H1 (cell line): ENCODE data around the gene ADCY9. TPM values are rescaled to one million over a fixed set of nuclear protein-coding genes. Genes with fewer than 3 reads are reported as not detected.

Source experiments
- CBX5 ChIP-seq: fragments of 300-800, 300-1000 bp; sonication (generic); IDR thresholded peaks from 2 replicates; pipeline ENCODE4 v1.7.1; 2016; ENCODE audit warnings: antibody characterized with exemption, low read length, low read depth
- FOSL1 ChIP-seq: IDR thresholded peaks from 2 replicates; pipeline ENCODE4 v1.6.1; 2011; ENCODE audit warnings: mild to moderate bottlenecking, low read depth, low read length, moderate library complexity; ENCODE audit not compliant: insufficient read depth
- KDM4A ChIP-seq: IDR thresholded peaks from one replicate; pipeline ENCODE4 v1.7.1; 2012; ENCODE audit warnings: low read depth, mild to moderate bottlenecking, moderate library complexity, low read length, inconsistent platforms; ENCODE audit not compliant: severe bottlenecking
- polyA plus RNA-seq, 7 experiments: library from polyadenylated mRNA; depleted of rRNA in 3 of 7; stranded (reverse) in 5 of 7; unstranded in 2 of 7; fragments of >200 nt in 5 of 7; fragments of 200-250 nt in 2 of 7; gene quantifications; 1 replicate in 5 of 7; 2 replicates in 1 of 7; 4 replicates in 1 of 7; pipeline versions ENCODE4 v1.2.1 to v1.2.3, GENCODE V29; 2011 to 2013; ENCODE audit warnings: missing spikeins in 2 of 7, mixed read lengths in 2 of 7
- total RNA-seq: library from RNA; stranded (reverse); fragmentation: NEBNext Ultra II Directional; extraction: Animal tissue kit (Norgen Biotek cat#: 25700); gene quantifications from 2 replicates; pipeline ENCODE4 v1.2.1, GENCODE V29; 2021
- TF ChIP-seq, protein P1 (sequence below): IDR thresholded peaks from 2 replicates; pipeline ENCODE4 v1.6.1; 2012; ENCODE audit warnings: low read length, inconsistent platforms

Gene ADCY9
- total and polyA plus RNA-seq, 2 of the 8 experiments (the other 6 are each of a cell fraction or from before 2014, with no cell fraction given) = 5.4 to 13.1 TPM

DNA sequence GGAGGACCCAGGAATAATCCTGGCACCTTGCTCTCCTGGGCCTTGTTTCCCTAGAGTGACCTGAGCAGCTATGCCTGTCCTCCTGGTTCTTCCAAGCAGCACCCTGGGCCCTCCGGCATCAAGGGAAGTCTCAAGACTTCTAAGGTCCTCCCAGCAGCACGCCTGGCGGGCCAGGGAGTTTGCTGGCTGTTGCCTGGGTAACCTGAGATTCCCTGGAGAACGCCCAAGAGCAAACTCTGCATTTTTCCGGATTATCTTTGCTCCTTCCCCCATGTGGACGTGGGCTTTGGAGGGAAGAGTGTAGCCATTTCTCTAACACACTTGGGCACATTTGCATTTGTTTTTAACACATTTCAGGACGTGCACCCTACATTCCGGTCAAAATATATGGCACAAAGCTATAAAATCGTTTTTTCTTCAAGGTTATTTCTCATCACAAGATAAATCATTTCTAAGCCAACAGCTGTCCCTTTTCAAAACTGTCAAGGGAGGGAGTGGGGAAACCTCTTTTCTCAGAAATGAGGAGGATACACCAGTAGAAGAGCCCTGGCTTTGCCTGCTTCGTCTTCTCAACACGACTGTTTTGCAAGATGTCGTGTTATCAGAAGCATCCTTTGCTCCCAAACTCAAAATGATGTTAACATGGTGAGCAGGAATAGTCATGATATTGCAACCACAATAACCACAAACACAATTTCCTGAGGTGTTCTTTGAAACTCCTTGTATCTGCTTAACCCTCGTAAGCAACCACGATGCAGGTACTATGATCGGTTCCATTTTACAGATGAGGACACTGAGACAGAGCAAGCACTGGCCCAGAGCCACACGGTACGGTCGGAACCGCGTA, 116.5 kb downstream of the ADCY9 start (continued):
- TF ChIP-seq FOSL1 (no peak), KDM4A (no peak), CBX5 (no peak)
- TF ChIP-seq, protein P1, sequence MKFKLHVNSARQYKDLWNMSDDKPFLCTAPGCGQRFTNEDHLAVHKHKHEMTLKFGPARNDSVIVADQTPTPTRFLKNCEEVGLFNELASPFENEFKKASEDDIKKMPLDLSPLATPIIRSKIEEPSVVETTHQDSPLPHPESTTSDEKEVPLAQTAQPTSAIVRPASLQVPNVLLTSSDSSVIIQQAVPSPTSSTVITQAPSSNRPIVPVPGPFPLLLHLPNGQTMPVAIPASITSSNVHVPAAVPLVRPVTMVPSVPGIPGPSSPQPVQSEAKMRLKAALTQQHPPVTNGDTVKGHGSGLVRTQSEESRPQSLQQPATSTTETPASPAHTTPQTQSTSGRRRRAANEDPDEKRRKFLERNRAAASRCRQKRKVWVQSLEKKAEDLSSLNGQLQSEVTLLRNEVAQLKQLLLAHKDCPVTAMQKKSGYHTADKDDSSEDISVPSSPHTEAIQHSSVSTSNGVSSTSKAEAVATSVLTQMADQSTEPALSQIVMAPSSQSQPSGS = no peak
- TF ChIP-seq, all 59 proteins: peak for 0
